ENCODE results near the gene URI1. TPM values are rescaled to one million over a fixed set of nuclear protein-coding genes. Genes with fewer than 3 reads are reported as not detected.

Gene URI1
- total RNA-seq, 1 experiment from 2014 or later = 71.0 TPM

GRCh38 chr19:29944390-29945012 is 2.5 kb downstream of the URI1 start:
- H3K9me3 ChIP-seq (ENCODE audit: control insufficient read depth, insufficient read depth, low read depth, low read length) = no peaks in the 10 kb centered on the region
- no peaks in the 10 kb centered on the region for H3K27me3 ChIP-seq (ENCODE audit: control insufficient read depth, insufficient read depth, low read length)
- POLR2A ChIA-PET = no interaction called here
- DNase-seq (ENCODE audit: low read depth, low spot score) (no peak), ATAC-seq (no peak)
- no peaks in the 10 kb centered on the region; the same call in 1 of the 2 replicates for H3K36me3 ChIP-seq (ENCODE audit: control insufficient read depth, insufficient read depth, low read length)
- intact Hi-C loops (cut with micrococcal nuclease; ENCODE audit: unreplicated experiment) (no loop called here), in situ Hi-C loops (cut with HindIII; ENCODE audit: low pct_unique_long_range_greater_than_20kb, low sequenced_read_pairs) (no loop called here)
- CTCF ChIA-PET = no interaction called here
- TF ChIP-seq CTCF (IDR thresholded peaks at IDR 0.05) = no peak
- TF ChIP-seq TCF7L2 (IDR thresholded peaks at IDR 0.05; ENCODE audit: low read depth, low read length) = no peak
- TF ChIP-seq POLR2AphosphoS5 (IDR thresholded peaks at IDR 0.05; ENCODE audit: low read depth, low read length) = no peak
- no peak for TF ChIP-seq SIN3A (IDR thresholded peaks at IDR 0.05; ENCODE audit: borderline replicate concordance, insufficient read depth, low read depth, low read length)
- TF ChIP-seq REST (IDR thresholded peaks at IDR 0.05; ENCODE audit: insufficient read depth in 1 of 2, low read depth in 2 of 2, low read length in 1 of 2) = no peak
- H3K4me3 ChIP-seq (ENCODE audit: low read depth in 2 of 2, low read length in 2 of 2) = no peak overlapping the region
- BruUV-seq (replicated peaks) = no TSS peak
- peaks cover 25% of the 10 kb centered on the region for H3K4me1 ChIP-seq (ENCODE audit: control insufficient read depth, insufficient read depth, low read length)
- peak overlapping the region; percentile 7 for H3K27ac ChIP-seq (ENCODE audit: low read length)

GRCh38 chr19:29945017-29945416 is 3.0 kb downstream of the URI1 start:
- in situ Hi-C loops (cut with HindIII; ENCODE audit: low pct_unique_long_range_greater_than_20kb, low sequenced_read_pairs) (no loop called here), intact Hi-C loops (cut with micrococcal nuclease; ENCODE audit: unreplicated experiment) (no loop called here)
- no peak overlapping the region for H3K4me3 ChIP-seq (ENCODE audit: low read depth in 2 of 2, low read length in 2 of 2)
- H3K36me3 ChIP-seq (ENCODE audit: control insufficient read depth, insufficient read depth, low read length) = no peaks in the 10 kb centered on the region; the same call in 1 of the 2 replicates
- no peak overlapping the region; the same call in 1 of the 2 replicates for H3K27ac ChIP-seq (ENCODE audit: low read length)
- POLR2A ChIA-PET = no interaction called here
- peaks cover 25% of the 10 kb centered on the region for H3K4me1 ChIP-seq (ENCODE audit: control insufficient read depth, insufficient read depth, low read length)
- TF ChIP-seq CTCF (IDR thresholded peaks at IDR 0.05) = no peak
- no peak for TF ChIP-seq POLR2AphosphoS5 (IDR thresholded peaks at IDR 0.05; ENCODE audit: low read depth, low read length)
- no peak for TF ChIP-seq TCF7L2 (IDR thresholded peaks at IDR 0.05; ENCODE audit: low read depth, low read length)
- no TSS peak for BruUV-seq (replicated peaks)
- ATAC-seq (no peak), DNase-seq (ENCODE audit: low read depth, low spot score) (no peak)
- CTCF ChIA-PET = no interaction called here
- no peaks in the 10 kb centered on the region for H3K9me3 ChIP-seq (ENCODE audit: control insufficient read depth, insufficient read depth, low read depth, low read length)
- H3K27me3 ChIP-seq (ENCODE audit: control insufficient read depth, insufficient read depth, low read length) = no peaks in the 10 kb centered on the region
